DOHH2 (cell line): ENCODE measurements around the gene FRMD7.

Experiments used
- H3F3A ChIP-seq: fragments of 200-600 bp; sonication (generic), shearing (Covaris generic); 2 replicates; pipeline ENCODE4 v1.6.0; 2016; ENCODE audit warnings: antibody characterized with exemption, mild to moderate bottlenecking; ENCODE audit not compliant: control insufficient read depth, insufficient read depth
- H3K27ac ChIP-seq: fragments of 200-600 bp; sonication (generic); 2 replicates; pipeline ENCODE4 v1.5.1; 2014; ENCODE audit warnings: low read depth, mild to moderate bottlenecking, low read length, moderate library complexity
- H3K27me3 ChIP-seq: fragments of 200-600 bp; sonication (generic); 2 replicates; pipeline ENCODE4 v1.6.1; 2014; ENCODE audit warnings: mild to moderate bottlenecking, low read length, mixed read lengths; ENCODE audit not compliant: control insufficient read depth
- H3K36me3 ChIP-seq: fragments of 200-600 bp; sonication (generic); 2 replicates; pipeline ENCODE4 v1.6.1; 2014; ENCODE audit warnings: mild to moderate bottlenecking, low read length, moderate library complexity, mixed read lengths; ENCODE audit not compliant: control insufficient read depth
- H3K4me1 ChIP-seq: fragments of 200-600 bp; sonication (generic); 2 replicates; pipeline ENCODE4 v1.6.1; 2014; ENCODE audit warnings: mild to moderate bottlenecking, low read length, mixed read lengths; ENCODE audit not compliant: control insufficient read depth
- H3K4me2 ChIP-seq: fragments of 200-600 bp; sonication (generic); 2 replicates; pipeline ENCODE4 v1.6.0; 2014; ENCODE audit warnings: mild to moderate bottlenecking, low read length, moderate library complexity
- H3K4me3 ChIP-seq: fragments of 200-600 bp; sonication (generic); 2 replicates; pipeline ENCODE4 v1.5.1; 2014; ENCODE audit warnings: mild to moderate bottlenecking, low read length, mixed read lengths
- H3K79me2 ChIP-seq: fragments of 200-600 bp; sonication (generic); 2 replicates; pipeline ENCODE4 v1.6.1; 2014; ENCODE audit warnings: mild to moderate bottlenecking, low read length, mixed read lengths; ENCODE audit not compliant: control insufficient read depth
- H3K9me2 ChIP-seq: fragments of 200-600 bp; sonication (generic); replicated peaks from 2 replicates; pipeline ENCODE4 v1.6.1; 2014; ENCODE audit warnings: mild to moderate bottlenecking, low read length, mixed read lengths; ENCODE audit not compliant: control insufficient read depth
- H3K9me3 ChIP-seq: fragments of 200-600 bp; sonication (generic); 2 replicates; pipeline ENCODE4 v1.6.1; 2014; ENCODE audit warnings: antibody characterized with exemption, low read length, mixed read lengths; ENCODE audit not compliant: control insufficient read depth, insufficient read depth
- H4K20me1 ChIP-seq: fragments of 200-600 bp; sonication (generic); 2 replicates; pipeline ENCODE4 v1.6.0; 2014; ENCODE audit warnings: low read depth, mild to moderate bottlenecking, antibody characterized with exemption, low read length, moderate library complexity; ENCODE audit not compliant: control insufficient read depth, insufficient read depth
- CTCF ChIP-seq: fragments of 200-600 bp; sonication (generic); IDR thresholded peaks from one replicate; pipeline ENCODE4 v1.5.1; 2014; ENCODE audit warnings: antibody characterized with exemption, mild to moderate bottlenecking, low read depth, low read length; ENCODE audit not compliant: poor library complexity, severe bottlenecking
- EZH2phosphoT487 ChIP-seq: fragments of 200-600 bp; sonication (generic); IDR thresholded peaks from 2 replicates; pipeline ENCODE4 v1.6.1; 2017; ENCODE audit warnings: borderline replicate concordance, mild to moderate bottlenecking, antibody characterized with exemption, low read length, moderate library complexity, mixed read lengths

Gene FRMD7

GRCh38 chrX:132127743-132128142 lies at the start of gene FRMD7:
Gene FRMD7, minus strand, starts transcription at chrX:132128020. Its CDS starts 176 bp downstream, at chrX:132127844.
- H3K9me3 ChIP-seq = no peaks in the 10 kb centered on the region
- H3K79me2 ChIP-seq = no peaks in the 10 kb centered on the region
- H3K9me2 ChIP-seq = no peaks in the 10 kb centered on the region
- no peaks in the 10 kb centered on the region for H4K20me1 ChIP-seq
- H3K4me2 ChIP-seq = no peak within 1 kb of the TSS
- no peaks in the 10 kb centered on the region for H3K4me1 ChIP-seq
- TF ChIP-seq EZH2phosphoT487 (no peak), CTCF (no peak)
- no peak within 1 kb of the TSS for H3K4me3 ChIP-seq
- no peaks in the 10 kb centered on the region for H3K27me3 ChIP-seq
- H3K27ac ChIP-seq = no peak within 1 kb of the TSS
- no peaks in the 10 kb centered on the region for H3K36me3 ChIP-seq
- H3F3A ChIP-seq = no peaks in the 10 kb centered on the region

GRCh38 chrX:132173647-132174046 lies 45.8 kb upstream of the FRMD7 start:
- no peaks in the 10 kb centered on the region for H3K4me1 ChIP-seq
- H3K27ac ChIP-seq = no peak overlapping the region
- TF ChIP-seq CTCF (no peak), EZH2phosphoT487 (no peak)
- no peaks in the 10 kb centered on the region for H3F3A ChIP-seq
- H3K4me2 ChIP-seq = no peak overlapping the region
- H3K36me3 ChIP-seq = no peaks in the 10 kb centered on the region
- no peaks in the 10 kb centered on the region for H3K9me3 ChIP-seq
- H3K79me2 ChIP-seq = no peaks in the 10 kb centered on the region
- no peaks in the 10 kb centered on the region for H3K9me2 ChIP-seq
- H3K4me3 ChIP-seq = no peak overlapping the region
- no peaks in the 10 kb centered on the region for H4K20me1 ChIP-seq
- H3K27me3 ChIP-seq = no peaks in the 10 kb centered on the region

- no peak overlapping the region for H3K4me2 ChIP-seq
- H3K79me2 ChIP-seq = no peaks in the 10 kb centered on the region
- H3K9me3 ChIP-seq = no peaks in the 10 kb centered on the region
- no peak for TF ChIP-seq CTCF
- no peak for TF ChIP-seq EZH2phosphoT487
- no peaks in the 10 kb centered on the region for H3K36me3 ChIP-seq
- no peaks in the 10 kb centered on the region for H3K9me2 ChIP-seq
- no peaks in the 10 kb centered on the region for H3K27me3 ChIP-seq
- no peaks in the 10 kb centered on the region for H3F3A ChIP-seq
- H4K20me1 ChIP-seq = no peaks in the 10 kb centered on the region
- no peak overlapping the region for H3K27ac ChIP-seq
- H3K4me1 ChIP-seq = no peaks in the 10 kb centered on the region
- H3K4me3 ChIP-seq = no peak overlapping the region
Observed at GRCh38 chrX:132171881-132172280, 44.1 kb upstream of the FRMD7 start.

GRCh38 chrX:132171478-132171877 lies 43.7 kb upstream of the FRMD7 start:
- no peaks in the 10 kb centered on the region for H3K9me3 ChIP-seq
- no peaks in the 10 kb centered on the region for H3K9me2 ChIP-seq
- no peak overlapping the region for H3K4me2 ChIP-seq
- H3K27me3 ChIP-seq = no peaks in the 10 kb centered on the region
- no peaks in the 10 kb centered on the region for H3F3A ChIP-seq
- no peaks in the 10 kb centered on the region for H4K20me1 ChIP-seq
- no peaks in the 10 kb centered on the region for H3K79me2 ChIP-seq
- H3K4me3 ChIP-seq = no peak overlapping the region
- H3K36me3 ChIP-seq = no peaks in the 10 kb centered on the region
- no peaks in the 10 kb centered on the region for H3K4me1 ChIP-seq
- TF ChIP-seq CTCF (no peak), EZH2phosphoT487 (no peak)
- no peak overlapping the region for H3K27ac ChIP-seq
